NCI-H2171 (cell line): ENCODE data around the gene ATP8B3.
"Not testable (repeated sequence)": the region's sequence is repeated elsewhere in the genome, so short reads cannot be mapped to it uniquely, and the experiment has no call there.

Experiments
- DNase-seq: peaks from one replicate; lab custom pipeline; 2025; lab: John Stamatoyannopoulos, UW

The ATP8B3 gene

GRCh38 chr19:1797313-1797712 is 14.8 kb downstream of the ATP8B3 start:
- not testable (repeated sequence) for DNase-seq

- DNase-seq = no peak
These were observed 15.5 kb downstream of the ATP8B3 start for GRCh38 chr19:1796395-1797142.

- no peak for DNase-seq
These were observed 17.5 kb downstream of the ATP8B3 start for GRCh38 chr19:1794424-1795172.

GRCh38 chr19:1791879-1792278 is 20.2 kb downstream of the ATP8B3 start:
- DNase-seq = no peak

GRCh38 chr19:1790054-1790792 is 21.9 kb downstream of the ATP8B3 start:
- no peak for DNase-seq

GRCh38 chr19:1789261-1790041 is 22.6 kb downstream of the ATP8B3 start:
- no peak for DNase-seq

GRCh38 chr19:1787116-1787515 is 25.0 kb downstream of the ATP8B3 start:
- DNase-seq = no peak

GRCh38 chr19:1786668-1787067 is 25.4 kb downstream of the ATP8B3 start:
- no peak for DNase-seq

- DNase-seq = no peak
These were observed 26.8 kb downstream of the ATP8B3 start for GRCh38 chr19:1785310-1785709.

- no peak for DNase-seq
These were observed 28.2 kb downstream of the ATP8B3 start for GRCh38 chr19:1783874-1784273.

GRCh38 chr19:1783354-1783753 is 28.7 kb downstream of the ATP8B3 start:
- DNase-seq = no peak

GRCh38 chr19:1782521-1782920 is 29.6 kb downstream of the ATP8B3 start:
- no peak for DNase-seq

- no peak for DNase-seq
These were observed 31.7 kb downstream of the ATP8B3 start for GRCh38 chr19:1780272-1780958.

GRCh38 chr19:1779574-1779973 is 32.5 kb downstream of the ATP8B3 start:
- no peak for DNase-seq

GRCh38 chr19:1777149-1777548 is 34.9 kb downstream of the ATP8B3 start:
- no peak for DNase-seq

GRCh38 chr19:1776606-1777147 is 35.4 kb downstream of the ATP8B3 start:
- DNase-seq = no peak

GRCh38 chr19:1775951-1776605 is 36.0 kb downstream of the ATP8B3 start:
- no peak for DNase-seq

GRCh38 chr19:1774989-1775772 is 36.9 kb downstream of the ATP8B3 start:
- peak; percentile 51 for DNase-seq

GRCh38 chr19:1773184-1773583 is 38.9 kb downstream of the ATP8B3 start:
- no peak for DNase-seq
